Activated CD8-positive, alpha-beta T cell treated with anti-CD3 and anti-CD28 coated beads for 36 hours (primary cell): ENCODE results near the gene FGF14. TPM values are rescaled to one million over a fixed set of nuclear protein-coding genes. Genes with fewer than 3 reads are reported as not detected.

Experiments used
- ATAC-seq: fragments of 200-7000 bp; cut with Tn5 transposase; one replicate; pipeline ENCODE4 v1.10.0; 2021; ENCODE audit warnings: mild to moderate bottlenecking, moderate library complexity
- CTCF ChIA-PET: fragments of 350-600 bp; sonication (Branson Sonifier 250); formaldehyde crosslinking; loops from one replicate; lab custom pipeline; 2021; ENCODE audit warnings: antibody characterized with exemption; lab: Charles Lee
- POLR2A ChIA-PET: fragments of 350-600 bp; sonication (Branson Sonifier 250); formaldehyde crosslinking; loops from one replicate; lab custom pipeline; 2021; ENCODE audit warnings: antibody characterized with exemption; lab: Charles Lee
- DNase-seq: peaks from one replicate; pipeline ENCODE4 v3.0.0-alpha.2; 2020
- H3K27ac Mint-ChIP-seq: one replicate; pipeline ENCODE4 v1.8.0; 2021; ENCODE audit warnings: mild to moderate bottlenecking, mixed read lengths
- H3K27me3 Mint-ChIP-seq: one replicate; pipeline ENCODE4 v1.8.0; 2021; ENCODE audit warnings: mixed read lengths
- H3K36me3 Mint-ChIP-seq: one replicate; pipeline ENCODE4 v1.8.0; 2021; ENCODE audit warnings: low read depth, mixed read lengths
- H3K4me1 Mint-ChIP-seq: one replicate; pipeline ENCODE4 v1.8.0; 2021; ENCODE audit warnings: low read depth, mixed read lengths
- H3K4me3 Mint-ChIP-seq: one replicate; pipeline ENCODE4 v1.8.0; 2021; ENCODE audit warnings: mild to moderate bottlenecking, moderate library complexity, mixed read lengths
- H3K9me3 Mint-ChIP-seq: one replicate; pipeline ENCODE4 v1.8.0; 2021; ENCODE audit warnings: mixed read lengths
- intact Hi-C: fragments of 100-400 bp; cut with micrococcal nuclease; formaldehyde crosslinking; loops from one replicate; pipeline ENCODE4 v1.10.0; 2022
- total RNA-seq, 2 experiments: library from RNA; stranded (reverse); gene quantifications; one replicate each; pipeline ENCODE4 v1.2.3, GENCODE V29; 2021
- TF ChIP-seq, protein P1 (sequence below): fragments of 200-600 bp; IDR thresholded peaks from one replicate; pipeline ENCODE4 v1.8.0; 2022; ENCODE audit warnings: antibody characterized with exemption, mild to moderate bottlenecking

FGF14 gene
- total RNA-seq, 2 experiments from 2014 or later, result not detected

DNA sequence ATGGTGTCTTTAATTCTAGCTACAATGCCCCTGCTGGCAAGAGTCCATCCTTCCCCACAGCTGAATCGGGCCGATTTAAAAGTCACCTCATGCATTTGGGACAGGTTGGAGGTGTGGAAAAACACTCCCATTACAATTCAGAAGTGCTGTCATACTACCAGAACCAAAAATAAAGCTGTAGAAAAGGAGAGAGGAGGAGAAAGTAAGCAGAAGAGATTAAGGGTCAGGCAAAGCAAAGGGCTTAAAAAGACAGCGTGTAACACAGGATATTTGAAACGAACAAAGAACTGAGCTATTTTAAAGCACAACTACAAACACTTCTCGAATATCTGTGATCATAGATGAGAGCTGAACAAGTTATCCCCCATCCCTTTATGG, 90.4 kb downstream of the FGF14 start:
- peaks cover 6% of the 10 kb centered on the region for H3K27me3 Mint-ChIP-seq
- DNase-seq, result no peak
- no peak overlapping the region for H3K27ac Mint-ChIP-seq
- ChIA-PET POLR2A (no interaction called here), CTCF (no interaction called here)
- TF ChIP-seq, protein P1, sequence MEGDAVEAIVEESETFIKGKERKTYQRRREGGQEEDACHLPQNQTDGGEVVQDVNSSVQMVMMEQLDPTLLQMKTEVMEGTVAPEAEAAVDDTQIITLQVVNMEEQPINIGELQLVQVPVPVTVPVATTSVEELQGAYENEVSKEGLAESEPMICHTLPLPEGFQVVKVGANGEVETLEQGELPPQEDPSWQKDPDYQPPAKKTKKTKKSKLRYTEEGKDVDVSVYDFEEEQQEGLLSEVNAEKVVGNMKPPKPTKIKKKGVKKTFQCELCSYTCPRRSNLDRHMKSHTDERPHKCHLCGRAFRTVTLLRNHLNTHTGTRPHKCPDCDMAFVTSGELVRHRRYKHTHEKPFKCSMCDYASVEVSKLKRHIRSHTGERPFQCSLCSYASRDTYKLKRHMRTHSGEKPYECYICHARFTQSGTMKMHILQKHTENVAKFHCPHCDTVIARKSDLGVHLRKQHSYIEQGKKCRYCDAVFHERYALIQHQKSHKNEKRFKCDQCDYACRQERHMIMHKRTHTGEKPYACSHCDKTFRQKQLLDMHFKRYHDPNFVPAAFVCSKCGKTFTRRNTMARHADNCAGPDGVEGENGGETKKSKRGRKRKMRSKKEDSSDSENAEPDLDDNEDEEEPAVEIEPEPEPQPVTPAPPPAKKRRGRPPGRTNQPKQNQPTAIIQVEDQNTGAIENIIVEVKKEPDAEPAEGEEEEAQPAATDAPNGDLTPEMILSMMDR, result no peak
- peaks cover 2% of the 10 kb centered on the region for H3K4me1 Mint-ChIP-seq
- H3K9me3 Mint-ChIP-seq, result no peaks in the 10 kb centered on the region
- H3K36me3 Mint-ChIP-seq, result no peaks in the 10 kb centered on the region
- H3K4me3 Mint-ChIP-seq, result no peak overlapping the region
- intact Hi-C loops, result no loop called here
- ATAC-seq, result no peak

DNA sequence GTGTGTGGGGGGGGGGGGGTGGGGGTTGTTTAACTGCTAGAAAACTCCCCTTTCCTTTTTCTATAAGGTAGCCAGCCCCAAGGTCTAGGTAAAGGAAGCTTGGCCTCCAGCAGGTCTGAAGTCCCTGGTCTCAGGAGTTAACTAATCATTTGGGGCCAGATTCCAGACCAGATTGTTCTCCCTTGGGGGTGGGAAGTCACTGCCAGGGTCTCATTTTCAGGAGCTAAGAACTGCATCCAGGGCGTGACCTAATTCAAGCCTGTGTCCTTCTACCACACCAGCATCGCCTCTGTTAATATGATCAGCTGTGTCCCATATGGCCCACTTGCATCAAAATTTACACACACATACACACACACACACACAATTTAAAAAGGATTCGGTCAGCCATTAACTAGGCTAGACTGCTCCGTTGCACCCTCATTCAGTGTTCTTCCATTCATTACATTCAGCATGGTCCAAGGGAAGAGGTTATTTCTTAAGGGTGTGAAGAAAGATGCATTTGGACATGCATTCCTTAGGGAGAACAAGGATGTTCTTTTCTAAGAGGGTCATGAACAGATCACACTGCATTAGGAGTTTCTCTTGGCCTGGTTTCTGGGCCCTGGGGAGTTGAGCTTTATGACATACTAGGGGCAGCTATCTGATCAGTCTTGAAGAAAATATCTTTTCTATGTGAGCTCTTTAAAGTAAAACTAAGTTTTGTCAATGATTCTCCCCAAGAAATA, 91.0 kb downstream of the FGF14 start:
- H3K27me3 Mint-ChIP-seq, result peaks cover 6% of the 10 kb centered on the region
- intact Hi-C loops, result no loop called here
- DNase-seq (no peak), ATAC-seq (no peak)
- H3K4me3 Mint-ChIP-seq, result no peak overlapping the region
- ChIA-PET CTCF (no interaction called here), POLR2A (interaction anchor here (0.6 kb wide), 1 partner anchor 1793 kb away, joined by 3 read pairs; no protein-coding TSS in a partner anchor)
- TF ChIP-seq, protein P1, result no peak
- H3K9me3 Mint-ChIP-seq, result no peaks in the 10 kb centered on the region
- no peaks in the 10 kb centered on the region for H3K36me3 Mint-ChIP-seq
- H3K27ac Mint-ChIP-seq, result no peak overlapping the region
- peaks cover 2% of the 10 kb centered on the region for H3K4me1 Mint-ChIP-seq

DNA sequence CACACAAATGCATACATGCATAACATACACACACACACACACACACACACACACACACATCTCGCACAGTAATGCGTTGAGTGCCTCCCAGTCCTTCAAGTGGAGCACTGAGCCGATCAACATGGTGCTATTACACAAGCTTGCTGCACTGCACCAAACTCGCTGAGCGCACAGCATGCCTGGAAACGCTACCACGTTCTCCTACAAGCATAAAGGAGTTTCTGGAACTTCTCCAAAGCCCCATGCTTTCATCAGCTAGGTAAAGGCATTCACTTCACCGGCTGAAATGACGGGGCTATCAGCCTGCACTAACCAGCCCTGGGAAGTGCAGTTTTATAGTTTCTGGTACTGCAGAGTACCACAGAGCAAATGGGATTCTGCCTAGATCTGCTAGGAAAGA, 92.7 kb downstream of the FGF14 start:
- TF ChIP-seq, protein P1, result no peak
- no peak overlapping the region for H3K27ac Mint-ChIP-seq
- intact Hi-C loops, result no loop called here
- ATAC-seq, result no peak
- DNase-seq, result no peak
- no peaks in the 10 kb centered on the region for H3K9me3 Mint-ChIP-seq
- H3K27me3 Mint-ChIP-seq, result peaks cover 8% of the 10 kb centered on the region
- no peaks in the 10 kb centered on the region for H3K36me3 Mint-ChIP-seq
- POLR2A ChIA-PET, result no interaction called here
- H3K4me3 Mint-ChIP-seq, result no peak overlapping the region
- CTCF ChIA-PET, result no interaction called here
- H3K4me1 Mint-ChIP-seq, result peaks cover 2% of the 10 kb centered on the region

DNA sequence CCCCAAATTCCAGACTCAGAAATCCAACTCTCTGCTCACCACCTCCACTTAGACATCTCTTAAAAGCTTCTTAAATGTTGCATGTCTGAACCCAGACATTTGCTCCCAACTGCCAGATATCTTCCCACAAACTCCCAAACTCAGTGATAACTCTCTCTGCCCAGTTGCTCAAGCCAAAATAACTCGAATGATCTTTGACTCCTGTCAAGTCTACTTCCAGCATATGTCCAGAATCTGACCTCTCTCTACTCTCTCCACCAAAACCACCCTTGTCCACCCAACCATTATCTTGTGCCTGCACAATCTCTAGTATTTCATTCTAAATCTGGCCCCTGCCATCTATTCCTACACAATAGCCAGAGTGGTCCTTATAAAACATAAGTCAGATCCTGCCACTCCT, 99.3 kb downstream of the FGF14 start:
- TF ChIP-seq, protein P1, result no peak
- CTCF ChIA-PET, result no interaction called here
- Mint-ChIP-seq H3K27ac (no peak overlapping the region), H3K36me3 (no peaks in the 10 kb centered on the region), H3K9me3 (no peaks in the 10 kb centered on the region), H3K4me3 (no peak overlapping the region), H3K4me1 (no peaks in the 10 kb centered on the region), H3K27me3 (peaks cover 4% of the 10 kb centered on the region)
- DNase-seq, result no peak
- POLR2A ChIA-PET, result no interaction called here
- intact Hi-C loops, result no loop called here
- no peak for ATAC-seq

DNA sequence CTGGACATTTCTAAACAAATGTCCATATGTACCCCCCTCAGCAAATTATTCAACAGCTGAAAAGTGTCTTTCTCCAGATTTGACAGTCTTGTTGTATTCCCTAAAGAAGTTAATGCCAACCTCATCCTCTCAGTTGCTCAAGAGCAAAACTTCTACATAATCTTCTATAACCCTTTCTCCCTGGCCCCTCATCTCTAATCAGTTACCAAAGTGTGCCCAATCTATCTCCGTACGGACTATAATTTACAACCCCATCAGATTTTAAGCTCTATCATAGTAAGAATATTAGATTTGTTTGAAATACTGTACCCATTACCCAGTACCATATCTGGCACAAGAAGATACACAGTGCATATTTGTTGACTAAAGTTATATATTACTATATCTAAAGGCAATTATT, 101.5 kb downstream of the FGF14 start:
- no peak for ATAC-seq
- intact Hi-C loops, result no loop called here

More for the DNA sequence above, 101.5 kb downstream of the FGF14 start:
- Mint-ChIP-seq H3K27ac (no peak overlapping the region), H3K27me3 (peaks cover 4% of the 10 kb centered on the region), H3K9me3 (no peaks in the 10 kb centered on the region), H3K4me3 (no peak overlapping the region), H3K36me3 (no peaks in the 10 kb centered on the region), H3K4me1 (no peaks in the 10 kb centered on the region)
- DNase-seq, result no peak
- ChIA-PET POLR2A (no interaction called here), CTCF (no interaction called here)
- TF ChIP-seq, protein P1, result no peak
